ENCODE data around the gene PSMA5.
"Not testable (repeated sequence)": the region's sequence is repeated elsewhere in the genome, so short reads cannot be mapped to it uniquely, and the experiment has no call there.

Gene PSMA5

GRCh38 chr1:109433322-109433721 is 7.1 kb upstream of the PSMA5 start:
- DNase-seq (ENCODE audit: low read depth in 2 of 2): no peak

- DNase-seq (ENCODE audit: low read depth in 2 of 2): no peak
These were observed 6.1 kb upstream of the PSMA5 start for GRCh38 chr1:109432336-109432735.

DNA sequence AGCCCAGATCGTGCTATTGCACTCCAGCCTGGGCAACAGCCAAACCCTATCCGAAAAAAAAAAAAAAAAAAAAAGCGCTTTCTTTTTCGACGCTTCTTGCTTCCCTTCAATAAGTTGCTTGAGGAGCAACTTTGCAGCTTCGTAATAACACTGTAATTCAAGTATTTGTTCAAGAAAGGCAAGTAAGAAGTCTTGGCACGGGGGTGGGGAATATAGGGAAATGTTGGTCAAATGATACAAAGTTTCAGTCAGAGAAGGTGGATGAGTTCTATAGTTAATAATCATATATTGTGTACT is 871 bp upstream of the PSMA5 start:
- DNase-seq (ENCODE audit: low read depth in 2 of 2): no peak

DNA sequence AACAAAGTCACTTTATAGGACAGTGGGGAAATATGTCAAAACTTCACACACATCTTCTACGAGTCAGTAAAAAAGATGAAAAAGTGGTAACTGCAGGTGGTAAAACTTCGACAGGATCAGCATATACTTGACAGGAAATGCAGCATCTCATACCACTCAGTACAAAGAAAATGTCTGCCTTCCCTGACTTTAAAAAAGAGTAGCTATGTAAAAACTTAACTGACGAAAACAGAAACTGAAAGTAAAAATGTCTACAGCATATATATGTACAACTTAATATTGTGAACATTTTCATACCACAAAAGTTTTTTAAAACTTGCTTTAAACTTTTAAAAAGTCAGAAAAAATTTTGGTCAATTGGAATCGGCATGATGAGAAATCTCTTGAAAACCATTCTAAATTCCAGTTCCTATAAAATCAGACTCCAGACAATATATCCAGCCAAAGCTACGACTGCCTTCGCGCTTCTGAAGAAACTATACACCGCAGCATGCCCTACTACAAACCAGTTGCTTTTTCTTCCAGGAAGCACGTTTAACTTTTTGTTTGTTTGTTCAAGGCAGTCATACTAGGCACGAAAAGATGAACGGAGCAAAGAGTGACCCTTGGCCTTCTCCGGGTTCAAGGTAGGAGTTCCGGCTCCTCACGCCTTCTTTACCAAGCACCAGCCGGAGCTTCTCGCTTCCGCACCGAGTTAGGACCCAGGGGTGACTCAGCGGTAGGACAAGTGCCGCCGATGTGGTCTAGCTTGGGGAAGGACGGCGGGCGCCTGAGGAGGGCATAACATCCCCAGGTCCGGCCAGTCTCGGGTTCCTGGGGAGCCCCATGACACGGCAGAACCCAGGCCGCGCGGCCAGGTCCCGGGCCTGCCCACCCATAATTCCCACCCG is 612 bp downstream of the PSMA5 start:
- DNase-seq (ENCODE audit: low read depth in 2 of 2): peak in 1 of 2 donors; percentile 14

DNA sequence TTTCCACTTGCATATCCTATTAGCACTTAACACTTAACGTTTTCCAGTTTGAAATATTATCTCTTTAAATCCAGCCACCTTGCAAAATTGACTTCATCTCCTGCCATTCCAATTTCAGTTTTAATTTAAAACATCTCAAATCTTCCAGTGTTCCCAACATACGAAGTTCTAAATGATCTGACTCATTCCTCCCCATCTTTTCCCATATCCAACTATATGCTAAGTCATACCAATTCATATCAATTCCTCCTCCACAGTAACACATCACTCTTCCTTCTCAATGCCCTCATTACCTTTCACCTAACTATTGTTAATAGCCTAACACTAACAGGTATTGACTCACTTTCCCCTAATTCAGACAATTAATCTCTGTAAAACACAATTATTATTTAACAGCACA is 2.8 kb downstream of the PSMA5 start:
- DNase-seq (ENCODE audit: low read depth in 2 of 2): no peak

DNA sequence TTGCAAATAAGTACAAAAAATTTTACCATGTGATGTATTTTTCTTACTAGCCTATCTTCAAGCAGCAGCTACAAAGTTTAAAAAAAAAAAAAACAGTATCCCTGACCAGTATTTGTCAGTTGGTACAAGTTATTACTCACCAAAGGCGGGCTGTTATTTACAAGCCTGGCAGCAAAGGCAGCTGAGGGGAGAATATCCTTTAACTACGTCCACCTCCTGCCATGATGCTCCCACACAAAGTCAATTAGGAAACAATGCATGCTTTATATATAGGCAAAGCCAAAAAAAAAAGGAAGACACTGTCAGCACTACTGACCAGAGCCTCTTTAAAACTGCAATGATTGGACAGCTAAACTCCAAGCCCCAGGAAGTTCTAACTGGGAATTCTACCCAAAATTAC is 13.7 kb downstream of the PSMA5 start:
- DNase-seq (ENCODE audit: low read depth in 2 of 2): no peak

DNA sequence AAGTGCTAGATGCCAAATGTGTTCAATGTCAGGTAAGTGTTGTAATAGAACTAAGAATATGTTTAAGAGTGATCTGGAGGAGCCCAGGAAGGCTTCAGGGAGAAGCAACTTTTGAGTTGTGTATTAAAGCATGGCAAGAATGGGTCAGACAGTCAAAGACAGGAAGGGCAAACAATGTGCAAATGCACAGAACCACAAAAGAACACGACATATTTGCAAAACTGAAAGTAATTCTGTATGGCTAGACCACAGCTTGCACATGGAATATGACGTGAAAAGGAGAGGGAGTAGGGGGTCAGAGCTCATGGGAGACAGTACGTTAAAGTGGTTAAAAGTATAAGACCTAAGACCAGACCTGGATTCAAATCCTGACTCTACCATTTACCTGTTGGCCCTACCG is 21.4 kb downstream of the PSMA5 start:
- DNase-seq (ENCODE audit: low read depth in 2 of 2): no peak

GRCh38 chr1:109402025-109402424 is 24.2 kb downstream of the PSMA5 start:
- DNase-seq (ENCODE audit: low read depth in 2 of 2): no peak

DNA sequence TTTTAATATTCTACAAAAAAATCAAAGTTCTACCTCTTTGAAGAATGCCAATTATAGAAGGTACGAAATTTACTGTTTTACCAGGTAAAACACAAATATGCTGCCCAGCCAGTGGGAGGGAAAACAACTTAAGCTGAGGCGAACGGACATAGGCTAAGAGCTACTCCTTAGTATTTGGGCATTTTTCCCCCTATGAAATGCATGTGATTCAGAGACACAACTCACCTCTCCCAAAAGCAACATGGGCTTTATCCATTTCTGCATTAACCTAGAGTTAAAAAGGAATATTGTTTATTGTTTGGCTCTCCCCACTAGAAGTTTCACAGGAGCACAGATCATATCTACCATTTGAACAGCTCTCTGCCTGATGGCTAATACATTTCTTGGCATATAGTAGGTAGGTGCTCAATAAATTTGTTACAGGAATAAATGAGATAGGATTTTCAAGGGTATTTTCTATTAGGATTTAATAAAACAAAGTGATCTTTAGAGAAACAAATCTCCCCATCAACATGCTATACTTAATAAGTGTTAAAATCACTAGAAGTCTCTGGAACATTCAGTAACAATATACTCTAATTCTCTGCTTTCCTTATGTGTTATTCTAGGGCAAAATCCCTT is 26.1 kb downstream of the PSMA5 start:
- DNase-seq (ENCODE audit: low read depth in 2 of 2): no peak

- no peak for DNase-seq (ENCODE audit: low read depth in 2 of 2)
These were observed 26.8 kb downstream of the PSMA5 start for GRCh38 chr1:109399326-109399957.

DNA sequence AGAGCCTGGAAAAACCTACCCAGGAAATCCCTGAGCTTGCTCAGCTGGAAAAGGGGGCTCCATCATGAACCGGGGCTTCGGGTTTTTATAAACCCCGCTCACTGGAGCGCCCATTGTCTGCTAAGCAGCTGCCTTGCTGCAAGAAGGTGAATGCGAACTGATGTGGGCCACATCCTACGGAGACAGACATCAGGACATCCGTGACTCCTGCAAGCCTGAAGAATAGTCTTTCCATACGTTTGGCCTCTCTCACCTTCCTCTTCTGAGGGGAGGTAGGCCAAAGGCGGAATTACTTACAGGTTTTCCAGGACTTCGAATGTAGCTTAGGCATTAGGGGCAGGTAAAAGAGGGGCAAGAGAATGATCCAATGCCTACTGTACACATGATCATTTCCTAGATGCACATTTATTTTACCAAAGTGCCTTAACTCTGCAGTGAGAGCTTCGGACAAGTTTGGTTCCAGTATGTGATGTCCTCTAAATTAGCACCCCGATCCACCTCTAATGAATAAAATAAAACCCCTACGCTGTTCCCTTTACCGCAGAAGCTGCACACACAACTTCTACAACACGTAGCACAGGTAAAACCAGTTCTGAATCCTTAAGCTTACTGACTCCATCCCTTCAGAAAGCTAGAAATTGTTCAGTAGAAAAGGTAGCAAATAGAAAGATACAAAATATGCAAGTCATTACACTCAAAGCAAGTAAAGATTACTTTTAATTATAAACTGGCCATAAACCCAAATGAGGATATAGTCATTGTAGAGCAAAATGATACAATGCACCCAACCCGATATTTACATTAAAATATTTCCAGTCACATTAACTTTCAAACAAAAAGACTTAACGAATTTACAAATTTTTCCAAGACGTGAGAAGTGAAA is 27.7 kb downstream of the PSMA5 start:
- no peak for DNase-seq (ENCODE audit: low read depth in 2 of 2)

DNA sequence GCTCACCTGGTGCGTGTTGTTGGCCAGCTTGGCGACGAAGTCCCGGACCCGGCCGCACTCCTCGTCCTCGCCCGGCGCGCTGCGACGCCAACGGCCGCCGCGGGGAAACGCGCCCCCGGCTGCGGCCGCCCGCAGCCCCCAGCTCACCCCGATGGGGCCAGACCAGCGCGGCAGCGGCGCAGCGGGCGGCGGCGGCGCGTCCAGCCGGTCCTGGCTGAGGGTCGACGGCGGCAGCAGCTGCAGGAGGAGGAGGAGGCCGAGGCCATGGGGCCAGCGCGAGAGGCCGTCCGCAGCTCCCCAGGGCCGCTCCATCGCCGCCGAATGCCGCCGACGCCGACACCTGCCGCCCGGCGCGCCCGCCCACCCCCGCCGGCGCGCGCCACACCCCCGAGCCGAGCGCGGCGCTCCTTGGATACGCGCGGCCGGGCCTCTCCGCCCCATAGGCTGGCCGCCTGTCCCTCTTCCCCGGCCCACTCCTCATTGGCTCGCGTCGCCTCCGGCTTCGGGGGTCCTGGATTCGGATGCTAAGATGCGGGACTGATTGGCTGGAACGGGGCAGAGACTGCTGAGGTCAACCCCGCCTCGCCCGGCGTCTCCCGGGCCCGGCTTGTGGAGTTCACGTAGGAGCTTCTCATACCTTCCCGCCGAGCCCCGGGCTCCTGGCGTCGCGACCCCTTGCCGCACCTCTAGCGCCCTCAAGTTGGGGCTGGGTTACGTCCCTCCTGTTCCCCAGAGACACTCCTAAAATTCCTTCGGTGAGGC is 28.5 kb downstream of the PSMA5 start, which contains the start of gene SORT1:
Gene SORT1, minus strand, starts transcription at position 338 of the 762 bp plus-strand sequence. Its CDS starts 26 bp downstream, at position 312.
- peak in 1 of 2 donors; percentile 15 for DNase-seq (ENCODE audit: low read depth in 2 of 2)

- no peak for DNase-seq (ENCODE audit: low read depth in 2 of 2)
These were observed 29.2 kb downstream of the PSMA5 start for GRCh38 chr1:109396871-109397580.

DNA sequence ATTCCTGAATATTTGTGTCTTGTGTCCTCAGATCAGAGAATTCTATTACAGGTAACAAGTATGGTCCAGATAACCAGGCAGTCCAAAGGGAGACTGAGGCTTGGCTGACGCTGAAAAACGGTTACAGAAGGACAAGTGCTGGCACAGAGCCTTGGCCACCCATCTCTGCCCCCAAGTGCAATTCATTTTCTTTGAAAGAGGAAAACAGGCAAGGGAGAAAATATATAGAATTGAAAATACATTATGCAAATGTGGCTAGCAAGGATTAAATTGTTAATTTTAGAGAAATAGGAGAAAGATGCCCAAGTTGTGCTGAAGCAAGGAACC is 29.8 kb downstream of the PSMA5 start:
- DNase-seq (ENCODE audit: low read depth in 2 of 2): no peak

DNA sequence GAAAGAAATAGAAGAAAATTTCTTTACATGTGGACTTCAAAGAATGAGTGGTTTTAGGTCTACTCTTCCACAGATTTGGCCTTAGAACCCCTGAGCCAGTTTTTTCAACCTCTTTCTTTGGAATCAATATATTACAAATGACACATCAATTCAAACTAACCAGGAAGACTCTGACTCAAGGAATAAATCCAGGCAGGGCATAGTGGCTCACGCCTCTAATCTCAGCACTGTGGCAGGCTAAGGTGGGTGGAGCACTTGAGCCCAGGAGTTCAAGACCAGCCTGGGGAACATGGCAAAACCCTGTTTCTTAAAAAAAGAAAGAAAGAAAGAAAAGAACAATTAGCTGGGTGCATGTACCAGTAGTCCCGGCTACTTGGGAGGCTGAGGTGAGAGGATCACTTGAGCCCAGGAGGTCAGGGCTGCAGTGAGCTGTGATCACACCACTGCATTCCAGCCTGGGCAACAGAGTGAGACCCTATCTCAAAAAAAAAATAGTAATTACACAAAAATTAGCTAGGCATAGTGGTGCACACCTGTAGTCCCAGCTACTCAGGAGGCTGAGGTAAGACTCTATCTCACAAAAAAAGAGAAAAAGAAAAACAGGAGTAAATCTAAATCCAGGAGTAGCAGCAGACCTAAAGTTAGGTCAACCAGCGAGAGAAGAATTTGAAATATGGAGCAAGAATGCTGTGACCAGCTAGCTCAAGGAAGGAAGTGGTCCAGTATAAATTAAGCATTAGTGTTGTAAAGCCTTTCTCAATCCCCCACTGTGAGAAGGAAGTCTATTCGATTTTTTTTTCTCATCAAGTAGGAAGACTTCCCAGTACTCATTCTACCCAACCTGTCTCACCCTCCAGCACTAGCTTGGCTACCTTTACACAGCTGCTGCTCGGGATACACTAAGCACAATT is 30.4 kb downstream of the PSMA5 start:
- DNase-seq (ENCODE audit: low read depth in 2 of 2): no peak

- DNase-seq (ENCODE audit: low read depth in 2 of 2): not testable (repeated sequence)
These were observed 31.0 kb downstream of the PSMA5 start for GRCh38 chr1:109395282-109395599.

- DNase-seq (ENCODE audit: low read depth in 2 of 2): no peak
These were observed 31.5 kb downstream of the PSMA5 start for GRCh38 chr1:109394591-109395281.

GRCh38 chr1:109393617-109394233 is 32.5 kb downstream of the PSMA5 start:
- no peak for DNase-seq (ENCODE audit: low read depth in 2 of 2)

Measured in stimulated activated CD4-positive, alpha-beta T cell treated with anti-CD3 and anti-CD28 coated beads, Interleukin-1b, Interleukin-23, amount 100 ng/mL, for 1 hour (primary cell).